NCI-H1436 treated with DMSO at 0.1 percent for 48 hours (cell line): ENCODE results near the gene GPRC5A.
"Not testable (repeated sequence)": the region's sequence is repeated elsewhere in the genome, so short reads cannot be mapped to it uniquely, and the experiment has no call there.

ENCODE experiments used
- DNase-seq: peaks from one replicate; lab custom pipeline; 2025; lab: John Stamatoyannopoulos, UW

The GPRC5A gene

GRCh38 chr12:12891080-12891880, at the start of gene GPRC5A:
Gene GPRC5A, plus strand, starts transcription at chr12:12891562. Its CDS starts 16,688 bp downstream, at chr12:12908250.
- no peak for DNase-seq

- no peak for DNase-seq
Observed at GRCh38 chr12:12845794-12846243, 45.5 kb upstream of the GPRC5A start.

- not testable (repeated sequence) for DNase-seq
Observed at GRCh38 chr12:12846780-12847179, 44.6 kb upstream of the GPRC5A start.

- DNase-seq: no peak
Observed at GRCh38 chr12:12853435-12853834, 37.9 kb upstream of the GPRC5A start.

- no peak for DNase-seq
Observed at GRCh38 chr12:12859690-12860089, 31.7 kb upstream of the GPRC5A start.

GRCh38 chr12:12864243-12864642, 27.1 kb upstream of the GPRC5A start:
- no peak for DNase-seq

- DNase-seq: no peak
Observed at GRCh38 chr12:12868477-12869235, 22.7 kb upstream of the GPRC5A start.

- no peak for DNase-seq
Observed at GRCh38 chr12:12870465-12870864, 20.9 kb upstream of the GPRC5A start.

GRCh38 chr12:12871587-12872138, 19.7 kb upstream of the GPRC5A start:
- no peak for DNase-seq

GRCh38 chr12:12872139-12872933, 19.0 kb upstream of the GPRC5A start:
- DNase-seq: no peak

GRCh38 chr12:12872934-12873275, 18.5 kb upstream of the GPRC5A start:
- no peak for DNase-seq

- no peak for DNase-seq
Observed at GRCh38 chr12:12874029-12874428, 17.3 kb upstream of the GPRC5A start.

- not testable (repeated sequence) for DNase-seq
Observed at GRCh38 chr12:12875301-12875700, 16.1 kb upstream of the GPRC5A start.

- no peak for DNase-seq
Observed at GRCh38 chr12:12877153-12877768, 14.1 kb upstream of the GPRC5A start.

- no peak for DNase-seq
Observed at GRCh38 chr12:12877781-12878455, 13.4 kb upstream of the GPRC5A start.

GRCh38 chr12:12880537-12880936, 10.8 kb upstream of the GPRC5A start:
- DNase-seq: no peak

- no peak for DNase-seq
Observed at GRCh38 chr12:12881151-12881909, 10.0 kb upstream of the GPRC5A start.

GRCh38 chr12:12882288-12882687, 9.1 kb upstream of the GPRC5A start:
- no peak for DNase-seq

GRCh38 chr12:12883369-12884001, 7.9 kb upstream of the GPRC5A start:
- no peak for DNase-seq
